B cell (primary cell): ENCODE data around the gene HDAC9. TPM values are rescaled to one million over a fixed set of nuclear protein-coding genes. Genes with fewer than 3 reads are reported as not detected.

Experiments used
- ATAC-seq: fragments of 200-7000 bp; cut with Tn5 transposase; one replicate; pipeline ENCODE4 v1.10.0; 2021; ENCODE audit warnings: low read depth, mild to moderate bottlenecking, moderate number of reproducible peaks, moderate library complexity
- CTCF ChIA-PET: fragments of 350-600 bp; sonication (Branson Sonifier 250); formaldehyde crosslinking; loops from one replicate; lab custom pipeline; 2021; ENCODE audit warnings: antibody characterized with exemption, inconsistent platforms; lab: Charles Lee
- POLR2A ChIA-PET: fragments of 350-600 bp; sonication (Branson Sonifier 250); formaldehyde crosslinking; loops from one replicate; lab custom pipeline; 2021; ENCODE audit warnings: antibody characterized with exemption; lab: Charles Lee
- DNase-seq: peaks from one replicate; pipeline ENCODE4 v3.0.0; 2013
- H2AFZ ChIP-seq: 2 replicates; pipeline ENCODE4 v1.6.1; 2012; ENCODE audit warnings: mild to moderate bottlenecking, low read depth, low read length; ENCODE audit not compliant: insufficient read depth, poor library complexity, severe bottlenecking
- H3K27ac ChIP-seq, 2 donors: 1 replicate in 1 of 2; 2 replicates in 1 of 2; pipeline ENCODE4 v1.5.1; 2012 to 2013; ENCODE audit warnings: low read length in 2 of 2, mild to moderate bottlenecking in 2 of 2, moderate library complexity in 1 of 2
- H3K27me3 ChIP-seq, 4 experiments: fragments of 200-600 bp in 1 of 4; sonication (generic) in 1 of 4; replicated peaks in 1 of 4; 1 replicate in 2 of 4; 2 replicates in 2 of 4; pipeline versions ENCODE4 v1.6.1 to v1.7.0; 2013 to 2016; ENCODE audit warnings: low read length in 3 of 4, mild to moderate bottlenecking in 2 of 4, mixed read lengths in 1 of 4, moderate library complexity in 1 of 4; ENCODE audit not compliant: insufficient read depth in 4 of 4, control insufficient read depth in 3 of 4; ENCODE audit errors: control extremely low read depth in 1 of 4
- H3K36me3 ChIP-seq, 2 experiments: replicated peaks in 1 of 2; 1 replicate in 1 of 2; 2 replicates in 1 of 2; pipeline versions ENCODE4 v1.6.1 to v1.7.1; 2013; ENCODE audit warnings: low read length in 1 of 2; ENCODE audit not compliant: insufficient read depth in 2 of 2, control insufficient read depth in 1 of 2; ENCODE audit errors: control extremely low read depth in 1 of 2, extremely low read depth in 1 of 2
- H3K4me1 ChIP-seq, 2 donors: fragments of 200-600 bp in 1 of 2; sonication (generic) in 1 of 2; 1 replicate in 1 of 2; 2 replicates in 1 of 2; pipeline versions ENCODE4 v1.5.1 to v1.6.1; 2013 to 2017; ENCODE audit warnings: low read length in 2 of 2; ENCODE audit not compliant: control insufficient read depth in 2 of 2, insufficient read depth in 2 of 2
- H3K4me2 ChIP-seq: replicated peaks from 2 replicates; pipeline ENCODE3; 2012; ENCODE audit warnings: mild to moderate bottlenecking, low read depth, low read length; ENCODE audit not compliant: poor library complexity, severe bottlenecking
- H3K4me3 ChIP-seq, 5 experiments: fragments of 200-600 bp in 1 of 5; sonication (generic) in 1 of 5; 1 replicate in 3 of 5; 2 replicates in 2 of 5; pipeline versions ENCODE4 v1.5.1 to v1.7.0; 2011 to 2016; ENCODE audit warnings: low read length in 4 of 5, mild to moderate bottlenecking in 4 of 5, low read depth in 2 of 5, control low read depth in 1 of 5, moderate library complexity in 1 of 5; ENCODE audit not compliant: insufficient read depth in 1 of 5; ENCODE audit errors: control extremely low read depth in 1 of 5, extremely low read depth in 1 of 5
- H3K79me2 ChIP-seq: fragments of 200-600 bp; sonication (generic); one replicate; pipeline ENCODE4 v1.6.0; 2016; ENCODE audit warnings: low read length; ENCODE audit not compliant: control insufficient read depth, insufficient read depth
- H3K9ac ChIP-seq: fragments of 200-600 bp; sonication (generic); 2 replicates; pipeline ENCODE4 v1.6.1; 2017; ENCODE audit warnings: mild to moderate bottlenecking, low read length, moderate library complexity
- H3K9me3 ChIP-seq, 3 donors: one replicate each; pipeline versions ENCODE4 v1.6.1 to v1.7.1; 2013; ENCODE audit warnings: low read length in 2 of 3; ENCODE audit not compliant: control insufficient read depth in 2 of 3, insufficient read depth in 1 of 3; ENCODE audit errors: control extremely low read depth in 1 of 3
- H4K20me1 ChIP-seq: 2 replicates; pipeline ENCODE4 v1.6.0; 2012; ENCODE audit warnings: mild to moderate bottlenecking, low read length; ENCODE audit not compliant: insufficient read depth, control insufficient read depth, poor library complexity, severe bottlenecking
- H3K27ac Mint-ChIP-seq: one replicate; pipeline ENCODE4 v1.8.0; 2021; ENCODE audit warnings: mixed read lengths
- H3K27me3 Mint-ChIP-seq: one replicate; pipeline ENCODE4 v1.8.0; 2021; ENCODE audit warnings: mixed read lengths
- H3K4me1 Mint-ChIP-seq: one replicate; pipeline ENCODE4 v1.8.0; 2021; ENCODE audit warnings: mixed read lengths
- H3K4me3 Mint-ChIP-seq: one replicate; pipeline ENCODE4 v1.8.0; 2021; ENCODE audit warnings: mixed read lengths
- H3K9me3 Mint-ChIP-seq: one replicate; pipeline ENCODE4 v1.8.0; 2022; ENCODE audit warnings: mixed read lengths; ENCODE audit not compliant: insufficient read depth
- EZH2 ChIP-seq: IDR thresholded peaks from 2 replicates; pipeline ENCODE4 v1.6.1; 2012; ENCODE audit warnings: borderline replicate concordance, low read depth, mild to moderate bottlenecking, moderate library complexity, low read length; ENCODE audit not compliant: insufficient read depth, poor library complexity, severe bottlenecking
- WGBS: methylation state at CpG from one replicate; pipeline ENCODE4 v1.1.5; 2013; ENCODE audit warnings: missing lambda C conversion rate; ENCODE audit not compliant: insufficient coverage; 5-methylcytosine and 5-hydroxymethylcytosine counted together
- intact Hi-C: fragments of 100-400 bp; cut with micrococcal nuclease; formaldehyde crosslinking; loops from one replicate; pipeline ENCODE4 v1.10.0; 2022
- polyA plus RNA-seq: library from polyadenylated mRNA; depleted of rRNA; stranded (reverse); fragments of >200 nt; gene quantifications from 2 replicates; pipeline ENCODE4 v1.2.3, GENCODE V29; 2012
- total RNA-seq, 2 donors: library from RNA; stranded (reverse); fragments of 120-200 nt in 1 of 2; gene quantifications; 1 replicate in 1 of 2; 2 replicates in 1 of 2; pipeline versions ENCODE4 v1.2.3 to v1.2.4, GENCODE V29; 2013 to 2022
- TF ChIP-seq, protein P1 (sequence below): fragments of 200-600 bp; IDR thresholded peaks from one replicate; pipeline ENCODE4 v1.8.0; 2022; ENCODE audit warnings: antibody characterized with exemption, mild to moderate bottlenecking

The HDAC9 gene
- total and polyA plus RNA-seq, 2 donors (not counting 1 experiment from before 2014, with no cell fraction given) = 49.1 to 64.8 TPM

DNA sequence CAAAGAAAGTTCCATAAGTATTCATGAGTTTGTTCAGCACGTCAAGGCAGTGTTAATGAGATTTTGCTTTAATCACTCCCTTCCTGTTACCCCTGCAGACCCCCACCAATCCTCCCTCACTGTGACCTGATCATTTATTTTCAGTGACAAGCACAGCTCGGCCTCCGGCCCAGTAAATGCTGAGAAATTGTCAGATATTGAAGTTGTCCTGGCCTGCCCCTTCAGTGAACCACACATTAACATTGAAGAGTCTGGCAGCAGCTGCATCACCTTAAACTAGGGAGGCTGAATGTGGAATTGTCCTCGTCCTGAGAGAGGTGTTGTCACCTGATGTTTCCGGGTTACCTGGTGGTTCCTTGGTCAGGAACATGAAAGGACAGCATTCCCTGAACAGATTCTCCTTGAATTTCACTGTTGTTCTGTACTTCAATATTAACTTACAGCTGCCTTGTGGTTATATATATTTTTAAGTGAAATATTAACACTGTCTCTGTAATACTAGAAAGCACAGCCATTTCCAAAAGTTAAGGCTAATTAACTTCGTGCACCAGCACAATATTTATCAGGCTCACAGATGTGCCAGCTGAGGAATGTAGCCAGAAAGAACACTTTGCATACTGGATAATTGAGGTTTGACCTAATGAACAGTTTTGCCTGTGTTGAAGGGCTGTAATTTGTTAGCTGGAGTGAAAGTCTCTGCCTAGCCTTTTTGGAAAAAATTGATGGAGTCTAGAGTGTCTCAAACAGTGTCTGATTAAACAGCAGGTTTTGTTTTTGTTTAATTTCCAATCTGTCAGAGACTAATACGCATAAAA lies 265.3 kb downstream of the HDAC9 start:
- intact Hi-C loops = no loop called here
- Histone ChIP-seq H4K20me1 (no peaks in the 10 kb centered on the region), H2AFZ (no peak overlapping the region), H3K4me3 (no peak overlapping the region), H3K36me3 (no peaks in the 10 kb centered on the region), H3K9ac (no peak overlapping the region), H3K4me1 (no peaks in the 10 kb centered on the region), H3K9me3 (no peaks in the 10 kb centered on the region), H3K4me2 (no peak overlapping the region), H3K27ac (no peak overlapping the region), H3K27me3 (no peaks in the 10 kb centered on the region), H3K79me2 (no peaks in the 10 kb centered on the region)
- CTCF ChIA-PET = no interaction called here
- TF ChIP-seq EZH2 = no peak
- TF ChIP-seq, protein P1, sequence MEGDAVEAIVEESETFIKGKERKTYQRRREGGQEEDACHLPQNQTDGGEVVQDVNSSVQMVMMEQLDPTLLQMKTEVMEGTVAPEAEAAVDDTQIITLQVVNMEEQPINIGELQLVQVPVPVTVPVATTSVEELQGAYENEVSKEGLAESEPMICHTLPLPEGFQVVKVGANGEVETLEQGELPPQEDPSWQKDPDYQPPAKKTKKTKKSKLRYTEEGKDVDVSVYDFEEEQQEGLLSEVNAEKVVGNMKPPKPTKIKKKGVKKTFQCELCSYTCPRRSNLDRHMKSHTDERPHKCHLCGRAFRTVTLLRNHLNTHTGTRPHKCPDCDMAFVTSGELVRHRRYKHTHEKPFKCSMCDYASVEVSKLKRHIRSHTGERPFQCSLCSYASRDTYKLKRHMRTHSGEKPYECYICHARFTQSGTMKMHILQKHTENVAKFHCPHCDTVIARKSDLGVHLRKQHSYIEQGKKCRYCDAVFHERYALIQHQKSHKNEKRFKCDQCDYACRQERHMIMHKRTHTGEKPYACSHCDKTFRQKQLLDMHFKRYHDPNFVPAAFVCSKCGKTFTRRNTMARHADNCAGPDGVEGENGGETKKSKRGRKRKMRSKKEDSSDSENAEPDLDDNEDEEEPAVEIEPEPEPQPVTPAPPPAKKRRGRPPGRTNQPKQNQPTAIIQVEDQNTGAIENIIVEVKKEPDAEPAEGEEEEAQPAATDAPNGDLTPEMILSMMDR = no peak
- Mint-ChIP-seq H3K27ac (no peak overlapping the region), H3K4me1 (no peaks in the 10 kb centered on the region), H3K9me3 (no peaks in the 10 kb centered on the region), H3K27me3 (no peaks in the 10 kb centered on the region), H3K4me3 (no peak overlapping the region)
- WGBS = 100% methylated on average over 2 of the region's 7 CpGs
- ATAC-seq = no peak
- POLR2A ChIA-PET = no interaction called here
- DNase-seq = no peak

DNA sequence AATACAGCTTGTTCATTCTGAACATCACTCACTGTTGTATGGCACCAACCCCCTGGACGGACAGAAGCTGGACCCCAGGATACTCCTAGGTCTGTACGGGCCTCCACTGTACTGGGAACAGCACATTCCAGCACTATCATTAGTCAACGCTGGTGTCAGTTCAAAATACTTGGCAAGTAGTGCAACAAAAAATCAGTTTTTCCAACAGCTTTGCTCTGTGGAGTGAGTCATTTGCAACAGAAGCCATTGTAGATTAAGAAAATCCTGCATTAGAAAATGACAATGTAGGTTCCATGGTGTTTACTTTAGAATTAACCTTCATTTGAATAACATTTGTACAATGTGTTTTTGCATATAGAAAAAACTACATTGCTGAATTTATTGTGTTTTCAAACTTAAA lies 266.6 kb downstream of the HDAC9 start:
- no peak overlapping the region for H2AFZ ChIP-seq
- Mint-ChIP-seq H3K27me3 (no peaks in the 10 kb centered on the region), H3K9me3 (no peaks in the 10 kb centered on the region), H3K4me3 (no peak overlapping the region), H3K27ac (no peak overlapping the region), H3K4me1 (no peaks in the 10 kb centered on the region)
- H4K20me1 ChIP-seq = no peaks in the 10 kb centered on the region
- H3K9ac ChIP-seq = no peak overlapping the region
- TF ChIP-seq EZH2 = no peak
- TF ChIP-seq, protein P1 = no peak
- POLR2A ChIA-PET = no interaction called here
- no peak overlapping the region for H3K27ac ChIP-seq
- DNase-seq (no peak), ATAC-seq (no peak)
- no peaks in the 10 kb centered on the region for H3K9me3 ChIP-seq
- no peaks in the 10 kb centered on the region for H3K27me3 ChIP-seq
- no peaks in the 10 kb centered on the region for H3K4me1 ChIP-seq
- intact Hi-C loops = no loop called here
- no peak overlapping the region for H3K4me3 ChIP-seq
- H3K4me2 ChIP-seq = no peak overlapping the region
- 100% methylated on average over 2 of the region's 3 CpGs for WGBS
- CTCF ChIA-PET = no interaction called here
- no peaks in the 10 kb centered on the region for H3K79me2 ChIP-seq
- H3K36me3 ChIP-seq = no peaks in the 10 kb centered on the region
